Astrocyte (in vitro differentiated cells and primary cell): ENCODE data around the gene SSH2. TPM values are rescaled to one million over a fixed set of nuclear protein-coding genes. Genes with fewer than 3 reads are reported as not detected.

Source experiments
- DNase-seq: peaks from one replicate; pipeline ENCODE4 v3.0.0-alpha.2; 2010; ENCODE audit warnings: low read depth
- FAIRE-seq: peaks from 2 replicates; lab custom pipeline; 2011; peaks lifted over from hg19 to GRCh38; lab: Jason Lieb, UNC
- H2AFZ ChIP-seq: 2 replicates; pipeline ENCODE4 v1.6.0; 2012; ENCODE audit warnings: low read depth, low read length, inconsistent platforms
- H3K27ac ChIP-seq: 2 replicates; pipeline ENCODE4 v1.5.1; 2011; ENCODE audit warnings: low read depth, low read length, inconsistent platforms
- H3K27me3 ChIP-seq: 2 replicates; pipeline ENCODE4 v1.6.0; 2011; ENCODE audit warnings: low read length, inconsistent platforms; ENCODE audit not compliant: insufficient read depth
- H3K36me3 ChIP-seq: 2 replicates; pipeline ENCODE4 v1.5.1; 2011; ENCODE audit warnings: low read length, inconsistent platforms; ENCODE audit not compliant: insufficient read depth
- H3K4me1 ChIP-seq: 2 replicates; pipeline ENCODE4 v1.5.1; 2011; ENCODE audit warnings: low read length, inconsistent platforms; ENCODE audit not compliant: insufficient read depth
- H3K4me2 ChIP-seq: 2 replicates; pipeline ENCODE4 v1.6.0; 2012; ENCODE audit warnings: low read length, inconsistent platforms
- H3K4me3 ChIP-seq: 2 replicates; pipeline ENCODE4 v1.5.1; 2011; ENCODE audit warnings: low read depth, mild to moderate bottlenecking, low read length, inconsistent platforms; ENCODE audit not compliant: insufficient read depth
- H3K79me2 ChIP-seq: 2 replicates; pipeline ENCODE4 v1.6.0; 2012; ENCODE audit warnings: mild to moderate bottlenecking, low read length, inconsistent platforms; ENCODE audit not compliant: insufficient read depth
- H3K9ac ChIP-seq: 2 replicates; pipeline ENCODE4 v1.6.0; 2012; ENCODE audit warnings: mild to moderate bottlenecking, low read length, inconsistent platforms
- H3K9me3 ChIP-seq: 2 replicates; pipeline ENCODE4 v1.5.1; 2012; ENCODE audit warnings: low read depth, mild to moderate bottlenecking, low read length, inconsistent platforms; ENCODE audit not compliant: insufficient read depth
- H4K20me1 ChIP-seq: 2 replicates; pipeline ENCODE4 v1.6.0; 2012; ENCODE audit warnings: low read length, inconsistent platforms; ENCODE audit not compliant: insufficient read depth
- H3K27ac Mint-ChIP-seq: one replicate; pipeline ENCODE4 v1.8.0; 2021; ENCODE audit warnings: mild to moderate bottlenecking, mixed read lengths; ENCODE audit not compliant: unreplicated experiment
- H3K27me3 Mint-ChIP-seq: one replicate; pipeline ENCODE4 v1.8.0; 2021; ENCODE audit warnings: low read depth, mixed read lengths; ENCODE audit not compliant: unreplicated experiment
- H3K36me3 Mint-ChIP-seq: one replicate; pipeline ENCODE4 v1.8.0; 2021; ENCODE audit warnings: low read depth, mixed read lengths; ENCODE audit not compliant: unreplicated experiment
- H3K4me1 Mint-ChIP-seq: one replicate; pipeline ENCODE4 v1.8.0; 2021; ENCODE audit warnings: low read depth, mixed read lengths; ENCODE audit not compliant: unreplicated experiment
- H3K4me3 Mint-ChIP-seq: one replicate; pipeline ENCODE4 v1.8.0; 2021; ENCODE audit warnings: mild to moderate bottlenecking, moderate library complexity, mixed read lengths; ENCODE audit not compliant: unreplicated experiment
- H3K9me3 Mint-ChIP-seq: one replicate; pipeline ENCODE4 v1.8.0; 2021; ENCODE audit warnings: mild to moderate bottlenecking, mixed read lengths; ENCODE audit not compliant: unreplicated experiment
- CTCF ChIP-seq: IDR thresholded peaks from 2 replicates; pipeline ENCODE4 v1.5.1; 2011; ENCODE audit warnings: low read depth, mild to moderate bottlenecking, inconsistent platforms, low read length, moderate library complexity; ENCODE audit not compliant: insufficient read depth
- EZH2 ChIP-seq: IDR thresholded peaks from 2 replicates; pipeline ENCODE4 v1.6.1; 2012; ENCODE audit warnings: mild to moderate bottlenecking, low read length, inconsistent platforms; ENCODE audit not compliant: insufficient read depth
- total RNA-seq: library from RNA; stranded (reverse); gene quantifications from 2 replicates; pipeline ENCODE4 v1.2.1, GENCODE V29; 2021

Gene SSH2
- total RNA-seq, 1 donor from 2014 or later, result 31.1 TPM

- Mint-ChIP-seq H3K9me3 (peaks cover 4% of the 10 kb centered on the region), H3K4me3 (no peak overlapping the region), H3K36me3 (peaks cover 1% of the 10 kb centered on the region), H3K4me1 (peaks cover 25% of the 10 kb centered on the region), H3K27me3 (no peaks in the 10 kb centered on the region), H3K27ac (no peak overlapping the region)
- FAIRE-seq (no peak), DNase-seq (no peak)
- no peak overlapping the region for H3K4me2 ChIP-seq
- peaks cover 2% of the 10 kb centered on the region for H3K79me2 ChIP-seq
- no peaks in the 10 kb centered on the region for H4K20me1 ChIP-seq
- no peaks in the 10 kb centered on the region for H3K36me3 ChIP-seq
- peaks cover 15% of the 10 kb centered on the region for H3K4me1 ChIP-seq
- no peak overlapping the region for H3K27ac ChIP-seq
- TF ChIP-seq CTCF (no peak), EZH2 (no peak)
- H2AFZ ChIP-seq, result no peak overlapping the region
- H3K9me3 ChIP-seq, result no peaks in the 10 kb centered on the region
- no peaks in the 10 kb centered on the region for H3K27me3 ChIP-seq
- no peak overlapping the region for H3K4me3 ChIP-seq
- no peak overlapping the region for H3K9ac ChIP-seq
These were observed 206.6 kb downstream of the SSH2 start for GRCh38 chr17:29723278-29724047.

GRCh38 chr17:29722411-29723198 lies 207.4 kb downstream of the SSH2 start:
- Mint-ChIP-seq H3K4me3 (no peak overlapping the region), H3K27me3 (no peaks in the 10 kb centered on the region), H3K27ac (no peak overlapping the region), H3K36me3 (peaks cover 3% of the 10 kb centered on the region), H3K9me3 (no peaks in the 10 kb centered on the region), H3K4me1 (peaks cover 25% of the 10 kb centered on the region)
- Histone ChIP-seq H3K36me3 (no peaks in the 10 kb centered on the region), H3K27ac (no peak overlapping the region), H3K4me3 (no peak overlapping the region), H3K4me2 (no peak overlapping the region), H2AFZ (no peak overlapping the region), H3K4me1 (peaks cover 14% of the 10 kb centered on the region), H3K9me3 (no peaks in the 10 kb centered on the region), H4K20me1 (no peaks in the 10 kb centered on the region), H3K79me2 (no peaks in the 10 kb centered on the region), H3K9ac (no peak overlapping the region), H3K27me3 (no peaks in the 10 kb centered on the region)
- FAIRE-seq (no peak), DNase-seq (no peak)
- TF ChIP-seq CTCF (no peak), EZH2 (no peak)
